Activated CD8-positive, alpha-beta memory T cell treated with anti-CD3 and anti-CD28 coated beads for 4 hours (primary cell): ENCODE data around the gene RPL10.

Experiments used
- DNase-seq, 2 donors: peaks; one replicate each; pipeline ENCODE4 v3.0.0-alpha.2; 2020; ENCODE audit warnings: low read depth in 2 of 2

Gene RPL10

GRCh38 chrX:154397888-154398667, at the start of gene RPL10:
Gene RPL10 (plus strand): TSS chrX:154398377. CDS start chrX:154398520, 143 bp downstream.
- DNase-seq = peak; percentile 75 to 86

- DNase-seq = no peak
These were observed 49.4 kb upstream of the RPL10 start for GRCh38 chrX:154348646-154349358.

GRCh38 chrX:154349359-154349935, 48.7 kb upstream of the RPL10 start:
- no peak for DNase-seq

- DNase-seq = no peak
These were observed 48.2 kb upstream of the RPL10 start for GRCh38 chrX:154349979-154350378.

- no peak for DNase-seq
These were observed 47.6 kb upstream of the RPL10 start for GRCh38 chrX:154350429-154351182.

GRCh38 chrX:154351183-154352011, 46.8 kb upstream of the RPL10 start:
- no peak for DNase-seq

GRCh38 chrX:154352012-154352401, 46.2 kb upstream of the RPL10 start:
- no peak for DNase-seq

GRCh38 chrX:154352466-154352865, 45.7 kb upstream of the RPL10 start:
- no peak for DNase-seq

- DNase-seq = no peak
These were observed 44.9 kb upstream of the RPL10 start for GRCh38 chrX:154353172-154353843.

GRCh38 chrX:154354013-154354412, 44.2 kb upstream of the RPL10 start:
- no peak for DNase-seq

GRCh38 chrX:154354516-154354915, 43.7 kb upstream of the RPL10 start:
- DNase-seq = no peak

GRCh38 chrX:154355094-154355775, 42.9 kb upstream of the RPL10 start:
- no peak for DNase-seq

GRCh38 chrX:154355776-154356140, 42.4 kb upstream of the RPL10 start:
- no peak for DNase-seq

GRCh38 chrX:154356596-154356995, 41.6 kb upstream of the RPL10 start:
- no peak for DNase-seq

- no peak for DNase-seq
These were observed 41.0 kb upstream of the RPL10 start for GRCh38 chrX:154357205-154357604.

GRCh38 chrX:154358011-154358410, 40.2 kb upstream of the RPL10 start:
- DNase-seq = no peak

- no peak for DNase-seq
These were observed 39.3 kb upstream of the RPL10 start for GRCh38 chrX:154358829-154359228.

GRCh38 chrX:154359362-154360154, 38.6 kb upstream of the RPL10 start:
- DNase-seq = no peak

- DNase-seq = no peak
These were observed 37.9 kb upstream of the RPL10 start for GRCh38 chrX:154360155-154360713.
